Fibroblast of pulmonary artery (primary cell): ENCODE data around the gene HS2ST1.
A peak's percentile ranks its signal among the peaks of the same experiment; 100 is the strongest.

ENCODE experiments used
- DNase-seq: peaks from one replicate; pipeline ENCODE4 v3.0.0-alpha.2; 2010; ENCODE audit warnings: low read depth
- H3K4me3 ChIP-seq: replicated peaks from 2 replicates; pipeline ENCODE4 v1.5.1; 2011; ENCODE audit warnings: low read depth, mild to moderate bottlenecking, control low read depth, low read length, moderate library complexity
- TF ChIP-seq, protein P1 (sequence below): IDR thresholded peaks from 2 replicates; pipeline ENCODE4 v1.5.1; 2011; ENCODE audit warnings: mild to moderate bottlenecking, control low read depth, low read length, inconsistent platforms; ENCODE audit errors: missing control alignments

The HS2ST1 gene

DNA sequence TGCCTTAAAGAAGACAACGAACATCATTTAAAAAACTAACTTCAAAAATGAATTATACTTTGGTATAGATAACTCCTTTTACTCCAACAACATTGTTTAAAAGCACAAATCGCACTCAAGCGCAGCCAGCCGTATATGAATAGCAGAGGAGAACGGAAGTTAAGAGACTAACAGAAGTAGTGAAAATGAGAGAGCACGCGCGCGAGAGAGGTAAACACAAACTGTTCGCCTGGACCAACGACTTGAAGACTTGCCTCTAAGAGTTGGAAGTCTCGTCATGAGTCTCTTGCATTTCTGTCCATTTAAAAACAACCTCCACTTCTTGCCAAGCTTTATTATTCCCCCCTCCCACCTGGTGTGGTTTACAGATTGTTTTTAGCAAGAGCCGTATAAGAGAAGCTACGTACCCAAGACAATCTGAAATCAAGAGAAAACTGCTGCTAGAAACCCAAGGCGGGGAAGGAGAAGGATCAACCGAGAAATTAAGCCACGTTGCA is 988 bp upstream of the HS2ST1 start:
- peak; percentile 46 for DNase-seq
- peak overlapping the region; percentile 91 for H3K4me3 ChIP-seq
- TF ChIP-seq, protein P1, sequence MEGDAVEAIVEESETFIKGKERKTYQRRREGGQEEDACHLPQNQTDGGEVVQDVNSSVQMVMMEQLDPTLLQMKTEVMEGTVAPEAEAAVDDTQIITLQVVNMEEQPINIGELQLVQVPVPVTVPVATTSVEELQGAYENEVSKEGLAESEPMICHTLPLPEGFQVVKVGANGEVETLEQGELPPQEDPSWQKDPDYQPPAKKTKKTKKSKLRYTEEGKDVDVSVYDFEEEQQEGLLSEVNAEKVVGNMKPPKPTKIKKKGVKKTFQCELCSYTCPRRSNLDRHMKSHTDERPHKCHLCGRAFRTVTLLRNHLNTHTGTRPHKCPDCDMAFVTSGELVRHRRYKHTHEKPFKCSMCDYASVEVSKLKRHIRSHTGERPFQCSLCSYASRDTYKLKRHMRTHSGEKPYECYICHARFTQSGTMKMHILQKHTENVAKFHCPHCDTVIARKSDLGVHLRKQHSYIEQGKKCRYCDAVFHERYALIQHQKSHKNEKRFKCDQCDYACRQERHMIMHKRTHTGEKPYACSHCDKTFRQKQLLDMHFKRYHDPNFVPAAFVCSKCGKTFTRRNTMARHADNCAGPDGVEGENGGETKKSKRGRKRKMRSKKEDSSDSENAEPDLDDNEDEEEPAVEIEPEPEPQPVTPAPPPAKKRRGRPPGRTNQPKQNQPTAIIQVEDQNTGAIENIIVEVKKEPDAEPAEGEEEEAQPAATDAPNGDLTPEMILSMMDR: no peak

- TF ChIP-seq, protein P1: no peak
- H3K4me3 ChIP-seq: peak within 1 kb of the TSS; percentile 91
- DNase-seq: peak; percentile 100
Observed at GRCh38 chr1:86913896-86914600, 387 bp upstream of the HS2ST1 start, which contains the start of gene SELENOF. SELENOF (minus strand) TSS chr1:86914126; CDS start chr1:86914111, 15 bp downstream.

GRCh38 chr1:86914998-86915736 is 732 bp downstream of the HS2ST1 start:
- peak overlapping the region; percentile 68 for H3K4me3 ChIP-seq
- DNase-seq: peak; percentile 55
- TF ChIP-seq, protein P1: no peak

DNA sequence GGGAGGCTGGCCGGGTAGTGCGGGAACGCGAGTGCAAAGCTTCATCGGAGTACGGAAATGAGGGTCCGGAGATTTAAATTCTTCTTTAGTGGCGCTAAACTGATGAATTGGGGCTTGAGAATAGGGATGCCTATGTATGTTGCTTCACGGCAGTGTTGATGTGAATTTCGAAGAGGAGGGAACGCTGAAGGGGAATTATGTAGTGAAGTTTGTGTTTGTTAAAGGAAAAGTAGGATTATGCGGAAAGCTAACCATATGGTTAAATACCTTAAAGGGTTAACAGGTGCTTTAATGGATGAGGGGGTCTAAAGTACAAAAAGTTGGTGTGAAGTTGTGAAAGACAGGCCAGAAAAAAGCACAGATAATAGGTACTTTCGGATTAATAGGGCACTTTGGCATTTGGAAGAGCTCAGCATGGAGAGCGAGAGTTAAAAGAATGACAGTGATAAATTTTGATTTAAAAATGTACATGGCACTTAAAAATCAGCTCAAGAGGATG is 1.4 kb downstream of the HS2ST1 start:
- H3K4me3 ChIP-seq: peak overlapping the region; percentile 68
- no peak for DNase-seq
- TF ChIP-seq, protein P1: no peak

- H3K4me3 ChIP-seq: peak overlapping the region; percentile 68
- TF ChIP-seq, protein P1: no peak
- no peak for DNase-seq
Observed at GRCh38 chr1:86916752-86917151, 2.3 kb downstream of the HS2ST1 start.

DNA sequence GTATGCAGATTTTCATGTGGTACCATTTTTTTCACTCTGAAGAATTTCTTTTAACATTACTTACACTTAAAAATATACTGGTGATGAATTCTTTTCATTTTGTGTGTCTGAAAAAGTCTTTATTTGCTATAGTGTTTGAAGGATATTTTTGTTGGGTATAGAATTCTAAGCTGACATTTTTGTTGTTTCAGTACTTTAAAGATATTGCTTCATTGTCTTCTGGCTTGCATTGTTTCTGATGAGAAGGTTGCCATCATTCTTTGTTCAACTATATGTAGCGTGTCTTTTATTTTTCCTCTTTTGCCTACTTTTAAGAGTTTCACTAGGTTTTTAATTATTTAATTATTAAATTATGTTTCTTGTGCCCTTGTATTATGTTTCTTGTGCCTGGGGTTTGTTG is 8.0 kb downstream of the HS2ST1 start:
- H3K4me3 ChIP-seq: no peak overlapping the region
- DNase-seq: no peak
- TF ChIP-seq, protein P1: no peak
